Right kidney (tissue), 9 donors: ENCODE results near the gene NCOA3.
"Not testable (repeated sequence)": the region's sequence is repeated elsewhere in the genome, so short reads cannot be mapped to it uniquely, and the experiment has no call there.

Experiments
- DNase-seq: peaks from one replicate; pipeline ENCODE4 v3.0.0-alpha.2; 2016
- long read RNA-seq, 8 donors: transcript quantifications; one replicate each; lab custom pipeline, GENCODE V29; 2026

The NCOA3 gene
- long read RNA-seq, donor 1: 0 reads
- long read RNA-seq, donor 2: 0 reads
- long read RNA-seq, donor 3, partial matches to known transcripts: 17 of 17 reads
- long read RNA-seq, donor 3, other reads (novel, unspliced or antisense): 0 of 17 reads
- long read RNA-seq, donor 4, partial matches to known transcripts: 8 of 8 reads
- long read RNA-seq, donor 4, other reads (novel, unspliced or antisense): 0 of 8 reads
- long read RNA-seq, donor 5, partial matches to known transcripts: 5 of 5 reads
- long read RNA-seq, donor 5, other reads (novel, unspliced or antisense): 0 of 5 reads
- long read RNA-seq, donor 6, partial matches to known transcripts: 22 of 22 reads
- long read RNA-seq, donor 6, other reads (novel, unspliced or antisense): 0 of 22 reads
- long read RNA-seq, donor 7, partial matches to known transcripts: 82 of 89 reads
- long read RNA-seq, donor 7, other reads (novel, unspliced or antisense): 7 of 89 reads
- long read RNA-seq, donor 8: 0 reads

DNA sequence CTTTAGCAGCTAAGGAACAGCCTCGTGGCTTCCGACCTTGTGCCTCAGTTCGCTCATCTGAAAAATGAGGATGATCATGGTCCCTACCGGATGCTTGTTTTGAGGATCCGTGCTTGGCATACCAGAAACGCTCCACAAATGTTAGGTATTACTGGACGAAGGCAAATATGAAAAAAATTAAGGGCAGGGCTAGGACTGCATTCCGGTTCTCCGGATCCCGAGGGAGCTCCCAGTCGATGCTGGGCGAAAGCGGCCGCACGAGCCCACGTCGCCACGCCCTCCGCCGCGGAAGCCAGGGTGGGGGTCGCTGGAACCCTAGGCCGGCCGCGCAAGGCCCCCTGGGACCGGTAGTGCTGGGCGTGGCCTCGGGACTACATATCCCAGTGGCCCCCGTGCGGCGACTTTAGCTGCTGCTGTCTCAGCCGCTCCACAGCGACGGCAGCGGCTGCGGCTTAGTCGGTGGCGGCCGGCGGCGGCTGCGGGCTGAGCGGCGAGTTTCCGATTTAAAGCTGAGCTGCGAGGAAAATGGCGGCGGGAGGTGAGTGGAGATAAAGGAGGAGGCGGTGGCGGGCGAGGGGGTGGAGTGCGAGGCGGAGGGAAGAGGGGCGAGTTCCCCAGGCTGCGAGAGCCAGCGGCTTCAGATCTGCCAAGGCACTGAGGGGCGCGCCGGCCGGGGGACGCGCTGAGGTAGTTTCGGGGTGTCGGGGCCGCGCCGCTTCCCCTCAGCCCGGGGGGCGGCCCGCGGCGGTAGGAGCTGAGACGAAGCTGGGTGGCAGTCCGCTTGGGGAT is at the start of gene NCOA3:
NCOA3 (plus strand) TSS at position 406 of the 789 bp plus-strand sequence. CDS start 120,361 bp downstream, outside the sequence.
- DNase-seq: peak; percentile 92

DNA sequence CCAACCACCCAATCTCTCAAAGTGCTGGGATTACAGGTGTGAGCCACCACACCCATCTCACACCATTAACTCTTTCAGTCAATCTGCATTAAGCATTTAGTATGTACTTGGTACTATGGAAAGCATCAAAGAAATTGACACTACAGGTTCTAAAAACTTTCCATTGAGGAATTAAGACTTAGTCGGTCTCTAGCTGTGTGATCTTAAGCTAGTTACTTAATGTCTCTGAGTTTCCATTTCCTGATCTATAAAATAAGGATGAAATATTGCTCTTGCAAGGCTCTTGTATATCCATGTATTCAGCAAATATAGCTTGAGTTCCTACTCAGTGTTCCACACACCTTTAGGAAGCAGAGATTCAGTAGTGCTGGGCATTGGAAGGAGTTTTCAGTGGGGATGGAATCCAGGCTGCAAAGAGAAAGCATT is 48.9 kb upstream of the NCOA3 start:
- no peak for DNase-seq

DNA sequence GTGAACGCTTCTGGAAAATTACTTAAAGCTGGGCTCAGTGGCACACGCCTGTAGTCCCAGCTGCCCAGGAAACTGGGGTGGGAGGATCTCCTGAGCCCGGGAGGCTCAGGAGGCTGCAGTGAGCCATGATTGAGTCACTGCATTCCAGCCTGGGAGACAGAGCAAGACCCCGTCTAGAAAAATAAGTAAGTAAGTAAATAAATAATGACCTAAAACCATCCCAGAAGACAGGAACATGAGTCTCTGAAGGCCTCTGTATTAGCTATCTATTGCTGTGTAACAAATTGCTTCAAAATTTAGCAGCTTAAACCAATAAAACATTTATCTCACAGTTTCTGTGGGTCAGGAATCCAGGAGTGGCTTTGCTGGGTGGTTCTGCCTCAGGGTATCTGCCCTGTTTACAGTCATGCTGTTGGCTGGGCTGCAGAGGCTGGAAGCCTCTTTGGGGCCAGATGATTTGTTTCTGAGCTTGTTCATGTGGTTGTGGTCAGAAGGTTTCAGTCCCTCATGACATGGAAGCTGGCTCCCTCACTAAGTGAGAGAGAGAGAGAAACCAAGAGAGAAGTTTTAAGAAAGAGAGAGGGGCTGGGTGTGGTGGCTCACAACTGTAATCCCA is 48.4 kb upstream of the NCOA3 start:
- DNase-seq: no peak

DNA sequence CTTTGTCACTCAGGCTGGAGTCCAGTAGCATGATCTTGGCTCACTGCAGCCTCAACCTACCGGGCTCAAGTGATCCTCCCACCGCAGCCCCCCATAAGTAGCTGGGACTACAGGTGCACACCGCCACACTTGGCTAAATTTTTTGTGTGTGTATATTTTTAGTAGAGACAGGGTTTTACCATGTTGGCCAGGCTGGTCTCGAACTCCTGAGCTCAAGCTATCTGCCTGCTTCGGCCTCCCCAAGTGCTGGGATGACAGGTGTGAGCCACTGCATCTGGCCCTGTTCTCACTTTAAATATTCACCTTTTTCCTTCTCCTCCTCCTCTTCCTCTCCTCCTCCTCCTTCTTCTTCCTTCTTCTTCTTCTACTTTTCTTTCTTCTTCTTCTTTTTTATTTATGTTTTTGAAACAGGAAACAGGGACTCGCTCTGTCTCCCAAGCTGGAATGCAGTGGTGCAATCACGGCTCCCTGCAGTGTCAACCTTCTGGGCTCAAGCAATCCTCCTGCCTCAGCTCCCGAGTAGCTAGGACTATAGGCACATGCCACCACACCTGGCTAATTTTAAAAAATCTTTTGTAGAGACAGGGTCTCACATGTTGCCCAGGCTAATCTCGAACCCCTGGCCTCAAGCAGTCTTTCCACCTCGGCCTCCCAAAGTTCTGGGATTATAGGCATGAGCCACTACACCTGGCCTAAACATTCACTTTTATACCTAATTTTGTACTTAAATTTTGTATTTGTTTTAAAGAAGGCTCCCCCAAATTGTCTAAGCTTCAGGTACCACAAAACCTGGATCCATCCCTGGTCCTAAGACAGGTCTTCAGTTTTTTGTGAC is 47.2 kb upstream of the NCOA3 start:
- no peak for DNase-seq

DNA sequence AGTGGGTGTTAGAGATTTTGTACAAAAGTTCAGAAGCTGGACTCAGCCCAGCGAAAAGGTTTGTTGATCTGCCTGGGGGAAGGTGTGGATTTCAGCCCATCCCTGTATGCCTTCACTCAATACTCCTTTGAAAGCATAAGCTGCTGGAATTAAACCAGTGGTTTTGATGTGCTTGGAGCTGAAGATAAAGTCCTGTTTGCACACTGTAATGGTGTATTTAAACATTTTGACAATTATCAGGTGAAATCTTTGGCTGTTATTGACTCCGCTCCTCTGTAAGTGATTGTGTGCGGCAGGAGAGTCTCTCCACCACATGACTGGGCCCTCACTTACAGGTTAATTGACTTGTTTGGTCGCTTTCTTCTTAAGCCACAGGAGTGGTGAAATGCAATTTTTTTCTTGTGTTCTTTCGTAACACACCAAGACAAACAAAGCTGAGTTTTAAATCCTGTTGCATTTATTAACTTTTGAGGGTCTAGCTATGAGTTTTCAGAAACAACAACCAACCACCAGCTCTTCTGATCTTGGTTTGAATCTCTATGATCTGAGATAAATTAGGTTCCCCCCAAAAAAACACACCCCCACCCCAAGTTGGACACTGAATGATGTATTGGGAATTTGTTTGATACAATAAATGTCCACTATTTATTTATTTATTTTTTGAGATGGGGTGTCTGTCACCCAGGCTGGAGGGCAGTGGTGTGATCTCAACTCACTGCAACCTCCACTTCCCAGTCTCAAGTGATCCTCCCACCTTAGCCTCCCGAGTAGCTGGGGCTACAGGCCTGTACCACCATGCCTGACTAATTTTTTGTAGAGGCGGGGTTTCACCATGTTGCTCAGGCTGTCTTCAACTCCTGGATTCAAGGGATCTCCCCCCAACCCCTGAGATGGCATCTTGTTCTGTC is 46.3 kb upstream of the NCOA3 start:
- DNase-seq: no peak

DNA sequence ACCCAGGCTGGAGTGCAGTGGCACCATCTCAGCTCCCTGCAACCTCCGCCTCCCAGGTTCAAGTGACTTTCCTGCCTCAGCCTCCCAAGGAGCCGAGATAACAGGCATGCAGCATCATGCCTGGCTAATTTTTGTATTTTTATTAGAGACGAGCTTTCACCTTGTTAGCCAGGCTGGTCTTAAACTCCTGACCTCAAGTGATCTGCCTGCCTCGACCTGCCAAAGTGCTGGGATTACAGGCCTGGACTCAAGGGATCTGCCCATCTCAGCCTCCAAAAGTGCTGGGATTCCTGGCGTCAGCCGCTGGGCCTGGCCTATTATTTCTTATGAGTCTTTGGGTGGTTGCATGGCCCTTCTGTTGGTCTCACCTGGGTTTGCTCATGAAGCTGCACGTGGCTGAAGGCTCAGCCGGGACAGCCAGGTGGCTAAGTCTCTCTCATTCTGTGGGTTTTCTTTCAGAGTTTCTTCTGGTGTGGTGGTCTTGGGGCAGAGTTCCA is 45.6 kb upstream of the NCOA3 start:
- no peak for DNase-seq

DNA sequence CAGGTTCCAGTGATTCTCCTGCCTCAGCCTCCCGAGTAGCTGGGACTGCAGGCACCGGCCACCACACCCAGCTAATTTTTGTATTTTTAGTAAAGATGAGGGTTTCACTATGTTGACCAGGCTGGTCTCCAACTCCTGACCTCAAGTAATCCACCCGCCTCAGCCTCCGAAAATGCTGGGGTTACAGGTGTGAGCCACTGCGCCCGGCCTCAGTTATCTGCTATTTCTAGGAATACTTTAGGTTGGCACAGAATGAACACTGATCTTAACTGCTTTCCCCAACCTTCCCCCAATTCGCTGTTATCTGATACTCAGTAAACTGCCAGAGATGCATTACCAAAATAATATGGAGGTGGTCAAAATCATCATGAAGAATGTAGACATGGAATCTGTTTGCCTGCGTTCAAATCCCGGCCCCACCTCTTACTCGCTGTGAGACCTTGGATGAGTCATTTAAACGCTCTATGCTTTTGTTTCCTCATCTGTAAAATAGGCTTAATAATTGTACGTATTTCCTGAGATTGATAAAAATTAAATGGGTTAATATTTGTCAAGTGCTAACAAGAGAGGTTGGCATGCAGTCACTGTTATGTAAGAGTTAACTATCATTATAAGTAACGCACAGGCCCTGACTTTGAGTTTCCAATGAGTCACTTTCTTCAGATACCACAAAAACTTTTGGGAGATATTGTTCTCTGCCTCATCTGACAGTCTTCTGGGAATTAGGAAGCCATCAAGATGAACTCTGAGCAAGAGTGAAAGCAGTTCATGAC is 44.5 kb upstream of the NCOA3 start:
- DNase-seq: no peak

DNA sequence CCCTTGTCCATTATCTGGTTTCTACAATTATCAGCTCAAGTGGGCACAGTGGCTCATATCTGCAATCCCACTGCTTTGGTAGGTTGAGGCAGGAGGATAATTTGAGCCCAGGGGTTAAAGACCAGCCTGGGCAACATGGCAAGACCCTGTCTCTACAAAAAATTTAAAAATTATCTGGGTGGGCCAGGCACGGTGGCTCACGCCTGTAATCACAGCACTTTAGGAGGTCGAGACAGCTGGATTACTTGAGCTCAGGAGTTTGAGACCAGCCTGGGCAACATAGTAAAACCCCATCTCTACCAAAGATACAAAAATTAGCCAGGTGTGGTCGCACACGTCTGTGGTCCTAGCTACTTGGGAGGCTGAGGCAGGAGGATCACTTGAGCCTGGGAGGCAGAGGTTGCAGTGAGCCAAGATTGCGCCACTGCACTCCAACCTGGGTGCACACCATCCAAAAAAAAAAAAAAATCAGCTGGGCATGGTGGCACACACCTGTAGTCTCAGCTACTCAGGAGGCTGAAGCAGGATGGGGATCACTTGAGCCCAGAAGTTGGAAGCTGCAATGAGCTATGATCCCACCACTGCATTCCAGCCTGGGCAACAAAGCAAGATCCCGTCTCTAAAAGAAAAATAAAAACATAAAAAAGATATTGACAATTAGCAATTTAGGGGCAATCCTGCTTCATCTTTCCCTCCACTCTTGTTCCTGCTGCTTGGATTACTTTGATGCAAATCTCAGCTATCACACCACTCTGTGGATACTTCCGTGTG is 43.2 kb upstream of the NCOA3 start:
- not testable (repeated sequence) for DNase-seq

DNA sequence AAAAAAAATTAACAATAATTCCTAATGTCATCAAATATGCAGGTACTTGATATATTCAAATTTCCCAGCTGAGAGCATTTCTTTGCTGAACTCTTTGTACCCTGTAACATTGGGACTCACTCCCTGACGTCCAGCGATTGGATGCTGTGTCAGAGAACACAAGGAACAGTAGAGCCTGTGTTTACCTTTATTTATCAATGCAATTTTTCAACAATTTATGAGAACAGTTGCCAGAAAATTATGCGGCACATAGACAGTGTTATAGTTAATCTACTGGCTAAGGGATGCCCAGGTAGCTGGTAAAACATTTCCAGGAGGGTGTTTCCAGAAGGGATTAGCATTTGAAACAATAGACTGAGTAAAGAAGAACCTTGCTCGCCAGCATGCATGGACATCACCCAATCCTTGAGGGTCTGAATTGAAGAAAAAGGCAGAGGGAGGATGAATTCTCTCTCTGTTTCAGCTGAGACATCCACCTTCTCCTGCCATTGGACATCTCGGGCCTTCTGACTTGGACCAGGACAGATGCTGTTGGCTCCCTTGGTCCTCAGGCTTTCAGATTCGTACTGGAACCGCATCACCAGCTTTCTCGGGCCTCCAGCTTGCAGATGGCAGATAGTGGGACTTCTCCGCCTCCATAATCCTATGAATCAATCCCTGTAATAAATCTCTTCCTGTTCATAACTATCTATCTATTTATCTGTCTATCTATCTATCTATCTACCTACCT is 42.2 kb upstream of the NCOA3 start:
- no peak for DNase-seq

DNA sequence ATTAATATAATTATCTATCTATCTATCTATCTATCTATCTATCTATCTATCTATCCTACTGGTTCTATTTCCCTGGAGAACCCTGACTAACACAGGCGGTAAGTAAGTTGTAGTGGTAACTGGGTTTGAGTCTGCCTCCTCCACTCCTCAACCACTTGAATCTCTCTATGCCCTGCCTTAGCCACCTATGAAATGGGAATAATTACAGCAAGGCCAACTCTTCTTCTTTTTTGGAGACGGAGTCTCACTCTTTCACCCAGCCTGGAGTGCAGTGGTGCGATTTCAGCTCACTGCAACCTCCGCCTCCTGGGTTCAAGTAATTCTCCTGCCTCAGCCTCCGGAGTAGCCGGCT is 41.0 kb upstream of the NCOA3 start:
- DNase-seq: not testable (repeated sequence)

DNA sequence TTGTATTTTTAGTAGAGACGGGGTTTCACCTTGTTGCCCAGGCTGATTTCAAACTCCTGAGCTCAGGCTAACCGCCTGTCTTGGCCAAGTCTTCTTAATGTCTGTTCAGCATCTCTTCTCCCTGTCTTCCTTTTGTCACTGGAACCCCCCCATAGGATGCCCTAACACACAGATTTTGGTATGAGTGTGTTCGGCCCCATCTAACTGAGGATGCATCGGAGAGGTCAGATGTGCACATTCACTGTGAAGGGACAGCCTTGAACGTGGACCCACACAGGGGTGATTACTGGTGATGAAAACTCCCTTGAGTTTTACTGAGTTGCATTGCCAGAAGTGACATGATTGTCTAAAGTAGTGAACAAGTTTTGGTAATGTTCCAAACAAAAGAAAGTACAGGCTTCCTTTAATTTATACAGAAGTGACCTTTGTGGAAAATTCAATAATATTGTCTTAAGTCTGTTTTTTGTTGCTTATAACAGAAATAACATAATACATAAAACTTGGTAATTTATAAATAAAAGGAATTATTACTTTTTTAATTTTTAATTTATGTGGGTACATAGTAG is 40.5 kb upstream of the NCOA3 start:
- no peak for DNase-seq

DNA sequence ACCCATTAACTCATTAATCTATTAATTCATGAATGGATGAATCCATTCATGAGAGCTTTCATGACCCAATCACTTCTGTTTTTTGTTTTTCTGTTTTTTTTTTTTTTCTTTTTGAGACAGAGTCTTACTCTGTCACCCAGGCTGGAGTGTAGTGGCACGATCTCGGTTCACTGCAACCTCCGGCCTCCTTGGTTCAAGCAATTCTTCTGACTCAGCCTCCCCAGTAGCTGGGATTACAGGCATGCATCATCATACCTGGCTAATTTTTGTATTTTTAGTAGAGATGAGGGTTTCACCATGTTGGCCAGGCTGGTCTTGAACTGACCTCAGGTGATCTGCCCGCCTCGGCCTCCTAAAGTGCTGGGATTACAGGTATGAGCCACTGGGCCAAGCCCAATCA is 39.8 kb upstream of the NCOA3 start:
- not testable (repeated sequence) for DNase-seq

DNA sequence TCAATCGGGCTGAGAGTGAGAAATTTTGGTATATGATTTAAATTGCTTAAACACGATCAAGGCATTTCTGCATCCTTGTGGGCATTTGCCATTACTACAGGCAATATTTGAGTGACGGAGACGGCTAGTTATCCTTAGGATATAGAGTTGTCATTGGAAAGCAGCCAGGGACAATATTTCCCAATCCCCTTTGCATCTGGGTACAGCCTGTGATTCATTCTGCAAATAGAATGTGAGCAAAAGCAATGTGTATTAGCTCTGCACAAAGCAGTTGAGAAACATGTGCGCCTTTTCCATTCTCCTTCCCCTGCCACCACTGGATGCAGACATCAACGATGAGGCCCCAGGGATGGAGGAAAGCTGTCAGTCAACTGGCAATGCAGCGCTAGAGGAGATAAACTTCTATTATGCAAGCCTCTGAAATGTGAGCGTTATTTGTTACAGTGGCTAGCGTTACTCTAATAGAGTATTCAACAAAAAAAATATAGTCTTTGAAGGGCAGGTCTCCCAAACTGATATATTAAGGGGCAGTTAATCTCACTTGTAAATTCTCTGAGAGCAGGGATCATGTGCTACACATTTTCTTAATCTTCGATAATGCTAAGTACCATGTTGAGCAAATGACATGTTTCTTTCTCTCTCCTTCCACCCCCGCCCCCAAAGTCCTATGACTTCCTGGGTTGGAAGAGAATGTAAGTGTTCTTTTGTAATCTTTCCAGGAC is 37.1 kb upstream of the NCOA3 start:
- no peak for DNase-seq

DNA sequence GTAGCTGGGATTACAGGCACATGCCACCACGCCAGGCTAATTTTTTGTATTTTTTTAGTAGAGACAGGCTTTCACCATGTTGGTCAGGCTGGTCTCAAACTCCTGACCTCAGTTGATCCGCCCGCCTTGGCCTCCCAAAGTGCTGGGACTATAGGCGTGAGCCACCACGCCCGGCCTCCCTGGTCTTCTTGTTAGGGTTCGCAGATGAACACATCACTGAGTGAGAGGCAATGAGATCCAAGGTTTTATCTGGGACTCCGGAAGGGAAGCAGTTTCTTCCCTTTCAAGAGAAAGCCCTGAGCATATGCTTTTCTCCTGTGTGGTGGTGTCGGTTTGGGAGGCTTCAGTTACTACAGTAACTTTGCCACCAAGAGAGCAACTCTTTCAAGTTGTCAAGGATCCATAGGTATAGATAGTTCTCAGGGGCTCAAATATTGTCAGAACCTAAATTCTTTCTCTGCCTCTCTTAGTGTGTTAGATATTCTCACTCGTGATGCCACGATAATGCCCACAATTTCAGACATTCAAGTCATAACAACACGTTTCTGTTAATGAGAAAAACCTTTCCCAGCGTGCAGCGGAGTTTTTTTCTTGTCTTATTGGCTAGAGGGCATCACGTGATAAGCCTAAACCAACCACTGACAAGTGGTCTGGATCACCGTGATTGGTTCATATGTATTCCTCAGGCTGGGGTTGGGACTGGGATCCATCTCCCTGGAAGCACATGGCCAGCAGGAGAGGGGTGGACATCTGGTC is 36.2 kb upstream of the NCOA3 start:
- no peak for DNase-seq

DNA sequence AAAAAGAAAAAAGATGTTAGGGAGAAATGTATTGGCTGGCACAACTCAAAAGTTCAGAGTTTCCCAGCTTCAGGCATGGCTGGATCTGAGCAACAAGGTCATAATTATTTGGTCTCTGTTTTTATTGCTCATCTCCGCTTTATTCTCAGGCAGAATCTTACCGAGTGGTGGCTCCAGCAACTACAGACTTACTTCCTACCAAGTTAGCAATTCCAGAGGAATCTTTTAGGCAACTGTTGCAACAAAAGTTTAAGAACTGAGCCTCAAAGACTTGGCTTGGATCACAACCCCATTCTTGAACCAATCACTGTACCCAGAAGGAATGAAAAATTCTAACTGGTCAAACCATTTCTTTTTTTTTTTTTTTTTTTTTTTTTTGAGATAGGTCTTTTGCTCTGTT is 35.5 kb upstream of the NCOA3 start:
- DNase-seq: no peak

DNA sequence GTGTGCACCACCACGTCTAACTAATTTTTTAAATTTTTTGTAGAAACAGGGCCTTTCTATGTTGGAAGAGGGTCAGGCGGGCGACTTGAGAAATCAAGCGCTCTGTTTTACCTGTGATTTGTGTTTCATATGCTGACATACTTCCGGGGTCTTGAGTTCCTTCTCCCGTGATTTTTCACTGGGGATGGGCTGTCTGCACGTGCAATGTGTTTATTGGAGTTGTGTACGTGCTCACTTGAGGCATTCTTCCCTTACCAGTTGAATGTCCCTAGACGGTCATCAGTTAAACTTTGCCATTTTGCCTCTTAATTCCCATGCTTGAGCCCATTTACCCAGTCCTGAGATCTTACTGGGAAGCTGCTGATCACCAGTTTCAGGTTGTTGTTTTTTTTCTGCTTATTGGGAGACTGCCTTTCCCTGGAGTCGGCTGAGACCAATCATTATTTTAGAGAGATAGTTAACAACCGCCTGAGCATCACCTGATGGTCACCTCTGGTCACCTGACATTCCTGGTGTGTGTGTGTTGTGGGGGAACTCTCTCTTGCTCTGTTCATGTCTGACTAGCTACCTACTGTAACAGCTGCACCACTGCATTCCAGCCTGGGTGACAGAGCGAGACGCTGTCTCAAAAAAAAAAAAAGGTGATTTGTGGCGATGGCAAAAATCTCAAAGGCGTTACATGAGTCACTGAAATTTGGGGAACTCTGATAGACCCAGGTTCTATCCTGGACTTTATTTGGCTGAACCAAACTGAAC is 34.8 kb upstream of the NCOA3 start:
- peak; percentile 23 for DNase-seq
